Measurements from ENCODE around the gene KRCC1.
"Not testable (repeated sequence)": the region's sequence is repeated elsewhere in the genome, so short reads cannot be mapped to it uniquely, and the experiment has no call there.

The KRCC1 gene

DNA sequence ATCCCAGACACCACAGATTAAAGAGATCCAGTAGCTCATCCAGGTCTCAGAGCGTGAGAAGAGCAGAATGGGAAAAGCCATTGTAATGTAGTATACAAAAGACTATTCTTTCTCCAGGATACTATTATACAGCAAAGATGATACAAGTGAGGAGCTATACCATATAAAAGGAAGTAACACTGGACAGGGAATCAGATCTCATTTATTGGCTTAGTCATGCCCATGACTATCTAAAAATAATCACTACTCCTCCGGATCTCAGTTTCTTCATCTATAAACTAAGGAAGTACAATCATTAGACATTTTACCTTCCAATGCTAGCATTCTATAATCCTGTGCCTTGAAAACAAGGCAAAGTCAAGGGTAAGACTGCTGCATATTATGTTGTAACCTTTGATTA lies 19.4 kb downstream of the KRCC1 start:
- DNase-seq = no peak

DNA sequence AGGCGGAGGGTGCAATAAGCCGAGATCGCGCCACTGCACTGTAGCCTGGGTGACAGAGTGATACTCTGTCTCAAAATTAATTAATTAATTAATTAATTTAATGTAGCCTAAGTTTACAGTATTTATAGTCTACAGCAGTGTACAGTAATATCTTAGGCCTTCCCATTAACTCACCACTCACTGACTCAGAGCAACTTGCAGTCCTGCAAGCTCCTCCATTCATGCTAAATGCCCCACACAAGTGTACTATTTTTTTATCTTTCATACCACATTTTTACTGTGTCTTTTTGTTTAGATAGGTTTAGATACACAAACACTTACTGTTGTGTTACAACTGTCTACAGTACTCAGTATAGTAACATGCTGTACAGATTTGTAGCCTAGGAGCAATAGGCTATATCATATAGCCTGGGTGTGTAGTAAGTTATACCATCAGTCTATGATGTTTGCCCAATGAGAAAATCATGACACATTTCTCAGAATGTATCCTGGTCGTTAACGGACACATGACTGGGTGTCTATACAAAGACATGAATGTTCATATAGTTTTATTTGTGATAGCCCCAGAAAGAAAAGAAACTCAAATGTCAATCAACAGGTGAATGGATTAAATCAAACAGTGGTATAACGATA lies 23.4 kb downstream of the KRCC1 start:
- no peak for DNase-seq

- no peak for DNase-seq
Measured at GRCh38 chr2:88028931-88029330, 26.7 kb downstream of the KRCC1 start.

- no peak for DNase-seq
Measured at GRCh38 chr2:88027697-88028389, 27.7 kb downstream of the KRCC1 start.

- no peak for DNase-seq
Measured at GRCh38 chr2:88024509-88024908, 31.1 kb downstream of the KRCC1 start.

DNA sequence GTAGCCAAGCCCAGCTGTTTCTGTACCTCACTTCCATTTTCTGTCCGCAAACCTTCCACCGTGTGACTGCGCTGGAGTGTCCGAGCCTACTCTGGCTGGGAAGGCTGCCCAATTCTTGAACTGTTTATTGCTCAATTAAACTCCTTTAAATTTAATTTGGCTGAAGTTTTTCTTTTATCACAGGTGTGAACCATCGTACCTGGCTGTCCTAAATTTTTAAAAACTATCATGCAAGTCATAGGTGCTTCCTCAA lies 33.0 kb downstream of the KRCC1 start:
- no peak for DNase-seq

DNA sequence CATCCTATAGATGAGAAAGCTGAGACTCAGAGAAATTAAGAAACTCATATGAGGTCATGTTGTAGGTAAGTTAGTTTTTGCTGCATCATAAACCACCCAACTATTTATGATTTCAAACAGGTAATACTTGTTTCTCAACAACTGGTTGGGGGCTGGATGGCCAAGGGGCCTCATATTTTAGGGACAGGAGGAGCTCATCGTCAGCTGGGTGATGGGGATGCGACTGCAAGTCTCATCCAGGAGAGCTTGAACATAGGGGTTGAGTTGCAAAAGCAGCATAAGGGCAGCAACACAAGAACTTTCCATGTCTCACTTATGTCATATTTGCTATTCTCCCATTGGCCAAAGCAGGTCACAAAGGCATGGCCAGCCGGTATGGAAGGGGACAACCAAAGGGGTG lies 35.6 kb downstream of the KRCC1 start:
- no peak for DNase-seq

- no peak for DNase-seq
Measured at GRCh38 chr2:88018909-88019308, 36.7 kb downstream of the KRCC1 start.

DNA sequence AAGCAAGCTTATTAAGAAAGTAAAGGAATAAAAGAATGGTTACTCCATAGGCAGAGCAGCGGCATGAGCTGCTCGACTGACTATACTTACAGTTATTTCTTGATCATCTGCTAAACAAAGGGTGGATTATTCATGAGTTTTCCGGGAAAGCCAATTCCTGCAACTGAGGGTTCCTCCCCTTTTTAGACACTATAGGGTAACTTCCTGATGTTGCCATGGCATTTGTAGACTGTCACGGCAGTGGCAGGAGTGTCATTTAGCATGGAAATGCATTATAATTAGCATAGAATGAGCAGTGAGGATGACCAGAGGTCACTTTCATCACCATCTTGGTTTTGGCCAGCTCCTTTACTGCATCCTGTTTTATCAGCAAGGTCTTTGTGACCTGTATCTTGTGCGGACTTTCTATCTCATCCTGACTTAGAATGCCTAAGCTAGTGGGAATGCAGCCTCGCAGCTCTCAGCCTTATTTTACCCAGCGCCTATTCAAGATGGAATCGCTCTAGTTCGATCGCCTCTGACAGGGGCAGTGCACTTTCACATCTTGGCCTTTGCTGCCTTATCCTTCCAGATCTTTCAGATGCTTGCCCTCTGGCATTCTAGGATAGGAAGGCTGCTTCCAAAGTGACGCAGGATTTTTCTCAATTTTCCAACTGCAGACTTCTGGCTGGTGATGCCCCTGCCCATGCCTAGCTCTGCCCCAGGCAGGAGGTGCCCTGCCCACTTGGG lies 37.3 kb downstream of the KRCC1 start:
- DNase-seq = not testable (repeated sequence)

- DNase-seq = not testable (repeated sequence)
Measured at GRCh38 chr2:88017780-88018038, 37.9 kb downstream of the KRCC1 start.

DNA sequence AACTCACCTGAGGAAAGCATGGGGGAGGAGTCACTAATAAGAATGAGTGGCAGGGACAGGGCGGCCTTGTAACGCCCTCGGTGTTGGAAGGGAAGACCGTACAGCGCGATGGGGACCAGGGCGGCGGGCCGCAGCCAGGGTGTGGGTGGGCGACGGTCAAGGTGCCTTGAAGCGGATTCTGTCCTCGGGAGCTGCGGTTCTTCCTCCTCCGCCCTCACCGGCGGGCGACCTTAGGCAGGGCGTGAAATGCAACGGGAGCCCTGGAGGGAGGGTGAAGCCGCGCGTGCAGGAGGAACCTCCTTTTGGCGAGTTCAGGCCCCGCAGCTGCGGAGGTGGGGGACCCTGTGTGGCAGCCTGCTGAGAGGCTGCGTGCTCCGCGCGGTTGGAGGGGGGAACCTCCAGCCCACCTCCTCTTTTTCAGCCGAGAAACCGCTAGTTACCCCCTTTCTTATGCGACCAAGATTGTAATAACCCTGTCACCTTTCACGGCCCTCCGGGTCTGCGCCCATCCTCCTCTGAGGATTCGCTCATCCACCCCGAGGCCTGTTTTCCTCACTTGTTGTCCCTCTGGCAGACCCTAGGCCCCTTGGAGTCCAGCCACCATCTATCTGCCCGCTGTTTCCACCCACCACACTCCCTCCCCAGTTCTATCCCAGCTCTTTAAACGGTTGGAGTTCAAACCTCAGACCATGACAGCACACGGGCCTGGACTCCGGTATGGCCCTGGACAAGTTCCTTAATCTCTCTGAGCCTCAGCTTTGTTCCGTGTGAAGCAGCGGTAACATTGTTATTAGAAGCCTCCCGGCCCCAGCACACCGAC lies 38.4 kb downstream of the KRCC1 start:
- no peak for DNase-seq

- DNase-seq = peak; percentile 72
Measured at GRCh38 chr2:88016086-88016959, 39.3 kb downstream of the KRCC1 start, which contains the start of gene RNU2-63P. TSS of gene RNU2-63P (minus strand) at chr2:88016547.

DNA sequence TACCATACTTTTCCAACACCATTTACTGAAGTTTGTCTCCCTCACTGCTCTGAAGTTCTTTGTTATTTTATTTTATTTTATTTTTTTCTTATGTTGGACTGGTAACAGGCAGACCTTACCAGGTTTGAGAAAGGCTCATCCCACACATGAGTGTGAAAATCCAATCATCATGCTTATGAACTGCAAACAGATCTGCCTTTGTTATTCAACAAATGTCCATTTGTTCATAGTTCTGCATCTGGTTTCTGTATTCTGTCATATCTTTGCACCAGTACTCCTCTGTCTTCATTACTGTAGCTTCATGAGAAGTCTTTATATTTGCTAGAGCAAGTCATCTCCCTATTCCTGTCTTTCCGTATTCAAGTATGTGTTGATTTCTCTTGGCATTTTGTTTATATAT lies 44.6 kb downstream of the KRCC1 start:
- no peak for DNase-seq

DNA sequence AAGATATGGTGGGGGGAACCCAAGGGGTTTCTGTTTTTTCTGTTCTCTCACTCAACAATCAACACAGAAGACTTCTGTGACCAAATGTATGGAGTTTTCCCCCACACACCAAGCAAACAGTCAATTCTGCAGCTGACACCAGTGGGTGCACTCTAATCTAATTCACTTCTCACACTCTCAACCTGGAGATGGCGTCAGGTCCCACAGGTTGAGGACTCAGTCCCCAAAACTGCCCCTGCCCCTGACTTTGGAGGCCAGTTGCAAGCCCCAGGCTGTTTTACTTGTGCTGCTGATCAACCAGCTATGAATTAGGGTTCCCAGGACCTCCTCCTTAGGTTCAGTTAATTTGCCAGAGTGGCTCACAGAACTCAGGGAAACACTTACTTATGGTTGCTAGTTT lies 45.4 kb downstream of the KRCC1 start:
- DNase-seq = no peak

DNA sequence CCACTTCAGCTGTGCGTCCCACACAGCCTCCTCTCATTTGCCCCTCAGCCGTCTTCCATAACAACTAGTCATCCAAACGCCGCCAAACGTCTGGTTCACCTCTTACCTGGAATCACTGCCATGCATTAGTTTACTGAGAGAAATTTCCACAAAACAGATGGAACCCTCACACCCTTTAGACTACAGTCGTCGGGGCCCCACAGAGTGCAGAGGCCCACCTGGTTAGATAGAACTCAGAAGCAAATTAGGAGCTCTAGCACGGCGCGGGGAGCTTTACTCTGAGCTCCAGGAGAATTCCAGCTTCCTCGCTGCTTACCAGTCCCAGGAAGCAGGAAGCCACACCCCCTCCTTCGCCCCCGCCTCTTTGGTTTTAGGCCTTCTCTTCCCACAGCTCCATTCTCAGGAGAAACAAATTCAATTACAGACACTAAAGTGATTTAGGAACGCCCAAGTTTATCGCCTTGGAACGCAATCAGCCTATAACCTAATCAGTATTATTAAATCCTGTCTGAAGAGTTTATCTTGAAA lies 48.6 kb downstream of the KRCC1 start:
- no peak for DNase-seq

- DNase-seq = no peak
Measured at GRCh38 chr2:88005776-88006175, 49.8 kb downstream of the KRCC1 start.

- DNase-seq = no peak
Measured at GRCh38 chr2:88003074-88003755, 52.4 kb downstream of the KRCC1 start.

DNA sequence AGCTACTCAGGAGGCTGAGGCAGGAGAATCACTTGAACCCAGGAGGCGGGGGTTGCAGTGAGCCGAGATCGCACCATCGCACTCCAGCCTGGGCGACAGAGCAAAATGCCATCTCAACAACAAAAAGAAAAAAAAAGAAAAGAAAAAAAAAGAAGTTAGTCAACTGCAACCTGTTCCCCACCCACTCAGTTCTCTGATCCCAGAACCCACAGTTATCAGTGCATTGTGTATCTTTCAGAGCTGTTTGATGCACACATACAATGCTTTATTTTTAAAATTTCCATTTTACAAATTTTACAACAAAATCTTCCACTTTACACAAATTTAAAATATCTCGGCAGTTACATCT lies 53.2 kb downstream of the KRCC1 start:
- no peak for DNase-seq

DNA sequence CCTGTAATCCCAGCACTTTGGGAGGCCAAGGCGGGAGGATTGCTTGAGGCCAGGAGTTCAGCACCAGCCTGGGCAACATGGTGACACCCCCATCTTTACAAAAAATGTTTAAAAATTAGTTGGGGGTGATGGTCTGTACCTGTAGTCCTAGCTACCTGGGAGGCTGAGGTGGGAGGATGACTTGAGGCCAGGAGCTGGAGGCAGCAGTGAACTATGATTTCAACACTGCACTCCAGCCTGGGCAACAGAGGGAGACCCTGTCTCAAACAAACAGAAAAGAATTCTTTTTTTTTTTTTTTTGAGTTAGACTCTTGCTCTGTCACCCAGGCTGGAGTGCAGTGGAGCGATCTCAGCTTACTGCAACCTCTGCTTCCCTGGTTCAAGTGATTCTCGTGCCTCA lies 55.1 kb downstream of the KRCC1 start:
- not testable (repeated sequence) for DNase-seq

GRCh38 chr2:87996570-87996969 lies 59.0 kb downstream of the KRCC1 start:
- DNase-seq = no peak

DNA sequence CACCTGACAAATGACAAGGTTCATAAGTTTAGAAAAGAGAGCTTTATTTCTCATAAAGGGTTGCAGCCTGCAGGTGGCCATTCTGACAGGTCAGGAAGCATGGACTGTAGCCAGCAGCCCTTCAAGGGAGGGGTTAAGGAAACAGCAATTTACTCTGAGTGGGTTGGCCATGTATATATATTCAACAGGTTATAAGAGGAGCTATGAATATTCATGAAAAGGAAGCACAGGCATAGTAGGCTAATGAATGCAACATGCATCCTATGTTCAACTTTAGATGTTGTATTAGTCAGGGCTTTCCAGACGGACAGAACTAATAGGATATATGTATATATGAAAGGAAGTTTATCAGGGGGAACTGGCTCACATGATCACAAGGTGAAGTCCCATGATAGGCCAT lies 59.8 kb downstream of the KRCC1 start:
- DNase-seq = no peak

- not testable (repeated sequence) for DNase-seq
Measured at GRCh38 chr2:87994304-87994850, 61.2 kb downstream of the KRCC1 start.

All from CD4-positive, alpha-beta T cell treated with Interferon gamma for 1 hour (primary cell).